ENCODE results near the gene KXD1.
"Not testable (repeated sequence)": the region's sequence is repeated elsewhere in the genome, so short reads cannot be mapped to it uniquely, and the experiment has no call there.

Gene KXD1

GRCh38 chr19:18557411-18558201 is at the start of gene KXD1:
KXD1 (plus strand) TSS chr19:18557870; CDS start chr19:18562057, 4,187 bp downstream.
- peak; percentile 97 for DNase-seq

GRCh38 chr19:18508585-18508984 is 49.1 kb upstream of the KXD1 start:
- DNase-seq, result no peak

DNA sequence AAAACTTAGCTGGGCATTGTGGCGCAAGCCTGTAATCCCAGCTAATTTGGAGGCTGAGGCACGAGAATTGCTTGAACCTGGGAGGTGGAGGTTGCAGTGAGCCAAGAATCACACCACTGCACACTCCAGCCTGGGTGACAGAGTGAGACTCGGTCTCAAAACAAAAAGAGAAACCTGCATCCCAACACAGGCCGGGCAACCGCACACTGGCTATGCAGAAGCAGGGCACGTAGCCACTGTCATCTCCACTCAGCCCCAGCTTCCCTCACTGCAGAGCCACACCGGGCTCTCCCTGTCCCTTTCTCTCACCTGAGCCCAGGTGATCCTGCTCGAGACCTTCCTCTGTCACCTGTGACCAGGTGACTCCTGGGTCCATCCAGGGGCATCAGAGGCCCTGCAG is 47.5 kb upstream of the KXD1 start:
- DNase-seq, result no peak

DNA sequence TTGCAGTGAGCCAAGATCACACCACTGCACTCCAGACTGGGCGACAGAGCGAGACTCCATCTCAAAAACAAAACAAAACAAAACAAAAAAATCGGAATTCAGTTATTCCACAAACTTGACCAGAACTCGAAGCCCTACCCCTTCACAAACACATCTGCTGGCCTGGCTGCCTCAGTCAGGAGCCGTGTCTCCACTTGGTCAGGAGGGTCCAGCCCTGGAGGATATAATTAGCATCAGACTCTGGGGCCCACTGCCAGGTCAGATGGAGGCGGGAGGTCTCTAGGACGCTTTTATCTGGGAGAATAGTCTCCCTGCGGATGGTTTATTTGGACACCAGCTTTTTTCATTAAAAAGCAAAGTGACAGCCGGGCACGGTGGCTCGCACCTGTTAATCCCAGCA is 43.8 kb upstream of the KXD1 start:
- DNase-seq, result no peak

DNA sequence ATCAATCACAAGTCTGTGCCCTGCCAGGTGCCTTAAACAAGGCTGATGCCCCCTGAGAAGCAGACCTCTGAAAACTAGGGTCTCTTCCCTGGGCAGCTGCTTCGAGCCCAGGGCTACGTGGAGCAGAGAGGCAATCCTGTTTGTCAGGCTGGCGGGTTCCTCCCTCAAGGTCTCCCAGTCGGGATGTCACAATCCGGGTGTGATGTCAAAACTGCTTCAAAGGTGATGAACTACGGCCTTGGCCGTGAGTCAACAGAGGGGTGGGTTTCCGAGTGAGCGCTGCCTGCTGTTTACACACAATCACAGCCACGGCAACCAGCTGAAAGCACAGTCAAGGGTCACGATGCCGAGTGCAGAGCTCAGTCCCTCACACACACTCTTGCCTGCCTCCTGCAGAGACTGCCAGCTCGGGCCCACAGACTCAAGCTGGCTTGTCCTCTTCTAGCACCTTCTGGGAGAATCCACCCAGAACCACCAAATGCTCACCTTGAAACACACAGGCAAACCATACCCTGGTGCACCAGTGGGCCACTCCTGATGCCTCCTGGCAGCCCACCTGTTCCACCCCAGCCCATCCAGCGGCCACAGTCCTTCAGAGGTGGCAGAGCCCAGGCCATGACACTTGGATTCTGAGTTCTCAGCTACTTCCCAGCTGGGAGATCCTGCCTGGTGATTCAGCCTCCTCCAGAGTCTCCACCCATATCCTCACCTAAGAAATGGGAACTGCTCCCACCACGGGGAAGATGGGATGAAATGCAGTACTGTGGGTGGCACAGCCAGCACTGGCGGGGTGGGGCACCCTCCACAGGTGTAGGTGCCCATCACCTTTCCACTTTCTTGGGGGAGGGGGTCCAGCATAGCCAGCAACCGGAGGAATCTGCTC is 42.6 kb upstream of the KXD1 start:
- DNase-seq, result no peak

GRCh38 chr19:18515959-18516358 is 41.7 kb upstream of the KXD1 start:
- DNase-seq, result no peak

DNA sequence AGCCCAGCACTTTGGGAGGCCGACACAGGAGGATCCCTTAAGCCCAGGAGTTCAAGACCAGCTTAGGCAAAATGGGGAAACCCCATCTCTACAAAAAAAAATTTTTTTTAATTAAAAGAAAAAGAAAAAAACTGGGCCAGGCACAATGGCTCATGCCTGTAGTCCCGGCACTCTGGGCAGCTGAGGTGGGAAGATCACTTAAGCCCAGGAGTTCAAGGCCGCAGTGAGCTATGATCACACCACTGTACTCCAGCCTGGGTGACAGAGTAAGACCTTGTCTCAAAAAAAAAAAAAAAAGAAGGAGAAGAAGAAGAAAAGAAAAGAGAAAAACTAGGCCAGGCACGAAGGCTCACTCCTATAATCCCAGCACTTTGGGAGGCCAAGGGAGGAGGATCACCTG is 40.1 kb upstream of the KXD1 start:
- DNase-seq, result no peak

DNA sequence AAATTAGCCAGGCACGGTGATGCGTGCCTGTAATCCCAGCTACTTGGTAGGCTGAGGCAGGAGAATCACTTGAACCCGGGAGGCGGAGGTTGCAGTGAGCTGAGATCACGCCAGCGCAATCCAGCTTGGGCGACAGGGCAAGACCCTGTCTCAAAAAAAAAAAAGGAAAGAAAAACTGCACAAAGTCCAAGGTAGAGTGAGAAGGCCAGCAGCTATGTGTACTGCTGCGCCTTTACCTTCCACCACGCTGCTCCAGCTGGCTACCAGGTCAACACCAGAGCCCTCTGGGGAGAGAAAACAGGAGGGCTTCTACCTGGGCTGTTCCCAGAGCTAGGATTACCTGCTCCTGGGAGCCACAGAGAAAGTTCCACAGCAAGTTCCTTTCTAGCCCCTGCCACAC is 39.0 kb upstream of the KXD1 start:
- DNase-seq, result no peak

GRCh38 chr19:18519962-18520847 is 37.5 kb upstream of the KXD1 start:
- DNase-seq, result no peak

- no peak for DNase-seq
These were observed 36.6 kb upstream of the KXD1 start for GRCh38 chr19:18520848-18521691.

GRCh38 chr19:18521692-18522123 is 36.0 kb upstream of the KXD1 start, which contains the start of gene ELL:
ELL (minus strand) TSS chr19:18522070; CDS start chr19:18522055, 15 bp downstream.
- DNase-seq, result no peak

DNA sequence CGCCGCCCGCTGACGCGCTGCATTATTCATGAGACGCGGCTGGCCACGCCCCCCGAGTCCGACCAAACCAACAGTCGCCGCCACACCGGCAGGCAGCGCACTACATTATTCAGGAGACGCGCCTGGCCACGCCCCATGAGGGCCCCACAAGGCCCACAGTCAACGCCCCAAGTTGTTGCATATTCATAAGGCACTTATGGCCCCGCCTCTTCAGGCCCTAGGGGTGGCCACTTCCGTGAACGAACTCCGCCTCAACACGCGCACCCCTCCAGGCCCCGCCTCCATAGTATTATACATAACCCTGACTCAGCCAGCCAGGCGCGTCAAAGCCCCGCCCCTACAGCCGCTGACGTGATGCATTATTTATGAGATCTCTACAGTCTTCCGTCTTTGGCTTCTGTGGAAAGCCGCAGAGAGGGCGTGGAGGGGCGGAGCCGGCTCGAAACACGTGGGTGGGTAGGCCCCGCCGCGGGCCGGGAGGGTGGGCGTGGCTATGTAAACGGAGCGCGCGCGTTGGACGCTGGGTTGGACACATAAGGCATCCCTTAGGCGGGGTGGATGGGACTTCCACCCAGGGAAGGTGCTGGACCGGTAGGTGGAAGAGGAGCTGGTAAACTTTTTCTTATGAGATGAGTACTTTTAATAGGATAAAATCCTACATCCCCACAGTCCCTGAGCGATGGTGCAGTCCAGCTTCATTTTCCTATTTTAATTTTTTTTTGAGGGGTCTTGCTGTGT is 35.4 kb upstream of the KXD1 start:
- DNase-seq, result peak; percentile 98

DNA sequence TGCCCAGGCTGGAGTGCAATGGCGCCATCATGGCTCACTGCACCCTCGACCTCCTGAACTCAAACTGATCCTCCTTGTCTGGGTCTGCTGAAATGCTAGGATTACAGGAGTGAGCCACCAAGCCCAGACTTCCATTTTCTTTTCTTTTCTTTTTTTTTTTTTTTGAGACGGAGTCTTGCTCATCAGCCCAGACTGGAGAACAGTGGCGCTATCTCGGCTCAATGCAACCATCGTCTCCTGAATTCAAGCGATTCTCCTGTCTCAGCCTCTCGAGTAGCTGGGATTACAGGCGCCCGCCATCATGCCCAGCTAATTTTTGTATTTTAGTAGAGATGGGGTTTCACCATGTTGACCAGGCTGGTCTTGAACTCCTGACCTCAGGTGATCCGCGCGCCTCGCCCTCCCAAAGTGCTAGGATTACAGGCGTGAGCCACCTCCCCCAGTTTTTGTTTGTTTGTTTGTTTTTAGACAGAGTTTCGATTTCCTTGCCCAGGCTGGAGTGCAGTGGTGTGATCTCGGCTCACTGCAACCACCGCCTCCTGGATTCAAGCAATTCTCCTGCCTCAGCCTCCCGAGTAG is 34.7 kb upstream of the KXD1 start:
- not testable (repeated sequence) for DNase-seq

DNA sequence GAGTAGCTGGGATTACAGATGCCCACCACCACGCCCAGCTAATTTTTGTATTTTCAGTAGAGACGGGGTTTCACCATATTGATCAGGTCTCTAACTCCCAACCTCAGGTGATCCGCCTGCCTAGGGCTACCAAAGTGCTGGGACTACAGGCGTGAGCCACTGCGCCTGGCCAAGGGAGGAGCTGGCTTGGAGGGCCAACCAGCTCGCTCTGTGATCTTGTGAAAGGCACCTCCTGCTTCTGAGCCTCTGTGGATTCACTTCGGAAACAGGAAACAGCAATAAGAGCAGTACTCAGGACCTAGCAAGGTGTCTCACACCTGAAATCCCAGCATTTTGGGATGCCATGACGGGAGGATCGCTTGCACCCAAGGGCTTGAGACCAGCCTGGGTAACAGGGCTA is 33.8 kb upstream of the KXD1 start:
- DNase-seq, result no peak

DNA sequence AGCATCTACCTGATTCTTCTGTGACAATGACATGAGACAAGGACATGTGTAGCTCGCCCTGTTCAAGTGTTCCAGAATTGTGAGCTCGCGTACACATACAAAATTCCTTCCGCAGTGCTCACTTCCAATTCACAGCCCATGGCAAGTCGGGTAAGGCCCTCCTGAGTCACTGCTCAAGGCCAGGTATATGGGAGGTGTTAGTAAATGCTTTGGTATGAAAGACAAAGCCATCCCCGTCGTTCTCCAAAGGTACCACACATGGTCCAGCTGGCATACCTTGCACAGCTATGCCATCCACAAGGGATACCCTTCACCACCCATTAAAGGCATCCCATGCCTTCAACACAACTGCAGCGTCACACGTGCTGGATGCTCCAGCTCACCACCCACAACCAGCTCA is 31.4 kb upstream of the KXD1 start:
- no peak for DNase-seq

GRCh38 chr19:18529782-18530181 is 27.9 kb upstream of the KXD1 start:
- DNase-seq, result no peak

GRCh38 chr19:18531485-18531884 is 26.2 kb upstream of the KXD1 start:
- no peak for DNase-seq

- no peak for DNase-seq
These were observed 25.3 kb upstream of the KXD1 start for GRCh38 chr19:18532168-18532890.

DNA sequence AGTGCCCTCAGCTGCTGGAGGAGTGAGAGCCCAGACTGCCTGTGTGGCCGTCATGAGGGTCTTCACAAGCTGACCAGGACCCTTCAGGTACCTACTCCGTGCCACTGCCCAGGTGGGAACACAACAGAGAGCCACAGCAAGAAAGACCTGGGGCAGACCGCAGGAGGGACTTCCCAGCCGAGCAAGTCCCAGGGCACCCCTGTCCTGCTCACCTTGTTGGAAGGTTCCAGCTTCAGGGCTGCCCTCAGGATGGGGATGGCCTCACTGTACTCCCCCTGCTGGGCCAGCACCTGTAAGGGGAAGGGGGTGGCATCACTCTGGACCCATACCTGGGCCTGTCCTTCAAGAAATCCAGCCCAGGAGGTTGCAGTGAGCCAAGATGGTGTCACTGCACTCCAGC is 24.6 kb upstream of the KXD1 start:
- DNase-seq, result no peak

- no peak for DNase-seq
These were observed 21.2 kb upstream of the KXD1 start for GRCh38 chr19:18536475-18536874.

Measured in NCI-H2107 (cell line).